ENCODE data around the gene DTNB.
"Not testable (repeated sequence)": the region's sequence is repeated elsewhere in the genome, so short reads cannot be mapped to it uniquely, and the experiment has no call there.

The DTNB gene

GRCh38 chr2:25711675-25712354 is 38.4 kb upstream of the DTNB start:
- TF ChIP-seq, protein P1, sequence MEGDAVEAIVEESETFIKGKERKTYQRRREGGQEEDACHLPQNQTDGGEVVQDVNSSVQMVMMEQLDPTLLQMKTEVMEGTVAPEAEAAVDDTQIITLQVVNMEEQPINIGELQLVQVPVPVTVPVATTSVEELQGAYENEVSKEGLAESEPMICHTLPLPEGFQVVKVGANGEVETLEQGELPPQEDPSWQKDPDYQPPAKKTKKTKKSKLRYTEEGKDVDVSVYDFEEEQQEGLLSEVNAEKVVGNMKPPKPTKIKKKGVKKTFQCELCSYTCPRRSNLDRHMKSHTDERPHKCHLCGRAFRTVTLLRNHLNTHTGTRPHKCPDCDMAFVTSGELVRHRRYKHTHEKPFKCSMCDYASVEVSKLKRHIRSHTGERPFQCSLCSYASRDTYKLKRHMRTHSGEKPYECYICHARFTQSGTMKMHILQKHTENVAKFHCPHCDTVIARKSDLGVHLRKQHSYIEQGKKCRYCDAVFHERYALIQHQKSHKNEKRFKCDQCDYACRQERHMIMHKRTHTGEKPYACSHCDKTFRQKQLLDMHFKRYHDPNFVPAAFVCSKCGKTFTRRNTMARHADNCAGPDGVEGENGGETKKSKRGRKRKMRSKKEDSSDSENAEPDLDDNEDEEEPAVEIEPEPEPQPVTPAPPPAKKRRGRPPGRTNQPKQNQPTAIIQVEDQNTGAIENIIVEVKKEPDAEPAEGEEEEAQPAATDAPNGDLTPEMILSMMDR (IDR thresholded peaks at IDR 0.05; ENCODE audit: low read depth, low read length): no peak
- Histone ChIP-seq H3K9me3 (ENCODE audit: severe bottlenecking) (peaks cover 6% of the 10 kb centered on the region), H3K27me3 (ENCODE audit: insufficient read depth, low read depth, severe bottlenecking) (no peaks in the 10 kb centered on the region), H3K4me3 (ENCODE audit: low read depth, low read length) (peak overlapping the region; percentile 38), H3K27ac (peak overlapping the region; percentile 78), H3K36me3 (no peaks in the 10 kb centered on the region)
- peak; percentile 77 for DNase-seq

GRCh38 chr2:25710750-25711149 is 37.4 kb upstream of the DTNB start:
- peaks cover 6% of the 10 kb centered on the region for H3K9me3 ChIP-seq (ENCODE audit: severe bottlenecking)
- no peak for DNase-seq
- H3K36me3 ChIP-seq: no peaks in the 10 kb centered on the region
- no peak overlapping the region for H3K4me3 ChIP-seq (ENCODE audit: low read depth, low read length)
- H3K27ac ChIP-seq: peak overlapping the region; percentile 78
- no peaks in the 10 kb centered on the region for H3K27me3 ChIP-seq (ENCODE audit: insufficient read depth, low read depth, severe bottlenecking)
- TF ChIP-seq, protein P1 (IDR thresholded peaks at IDR 0.05; ENCODE audit: low read depth, low read length): no peak

GRCh38 chr2:25709349-25709748 is 36.0 kb upstream of the DTNB start:
- H3K27ac ChIP-seq: no peak overlapping the region
- H3K4me3 ChIP-seq (ENCODE audit: low read depth, low read length): no peak overlapping the region
- no peaks in the 10 kb centered on the region for H3K27me3 ChIP-seq (ENCODE audit: insufficient read depth, low read depth, severe bottlenecking)
- TF ChIP-seq, protein P1 (IDR thresholded peaks at IDR 0.05; ENCODE audit: low read depth, low read length): no peak
- H3K36me3 ChIP-seq: no peaks in the 10 kb centered on the region
- peaks cover 10% of the 10 kb centered on the region for H3K9me3 ChIP-seq (ENCODE audit: severe bottlenecking)
- no peak for DNase-seq

DNA sequence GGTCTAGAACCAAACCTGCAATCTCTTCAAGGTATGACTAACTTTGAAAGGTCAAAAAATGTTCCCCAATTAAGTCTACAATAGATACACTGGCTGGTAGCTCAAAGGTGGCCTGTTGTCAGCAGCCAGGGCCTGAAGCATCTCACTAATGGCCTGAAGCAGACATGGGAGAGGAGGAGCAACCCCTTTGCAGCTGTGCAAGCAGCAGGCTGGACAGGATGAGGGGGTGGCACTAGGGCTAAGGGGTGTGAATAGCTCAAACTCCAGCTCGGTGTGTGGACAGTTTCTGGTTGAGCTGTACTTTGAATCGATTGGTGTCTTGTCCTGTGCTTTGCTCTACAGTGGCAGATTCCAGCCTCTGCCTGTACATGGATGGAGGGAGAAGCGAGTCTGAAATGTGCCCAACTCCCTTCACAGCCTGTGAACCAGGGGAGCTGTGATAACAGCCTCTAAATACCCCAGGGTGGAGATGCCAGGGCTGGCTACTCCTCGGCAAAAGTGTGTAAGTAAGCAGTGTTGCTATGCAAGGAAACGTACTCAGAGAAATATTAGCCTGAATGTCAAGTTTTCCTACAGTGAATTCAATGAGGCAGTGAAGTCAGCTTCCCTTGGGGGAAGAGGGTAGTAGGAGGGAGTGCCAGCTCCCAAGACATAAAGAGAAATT is 34.7 kb upstream of the DTNB start:
- H3K27me3 ChIP-seq (ENCODE audit: insufficient read depth, low read depth, severe bottlenecking): no peaks in the 10 kb centered on the region
- H3K36me3 ChIP-seq: no peaks in the 10 kb centered on the region
- H3K27ac ChIP-seq: no peak overlapping the region
- TF ChIP-seq, protein P1 (IDR thresholded peaks at IDR 0.05; ENCODE audit: low read depth, low read length): no peak
- peaks cover 7% of the 10 kb centered on the region for H3K9me3 ChIP-seq (ENCODE audit: severe bottlenecking)
- H3K4me3 ChIP-seq (ENCODE audit: low read depth, low read length): no peak overlapping the region
- DNase-seq: no peak

DNA sequence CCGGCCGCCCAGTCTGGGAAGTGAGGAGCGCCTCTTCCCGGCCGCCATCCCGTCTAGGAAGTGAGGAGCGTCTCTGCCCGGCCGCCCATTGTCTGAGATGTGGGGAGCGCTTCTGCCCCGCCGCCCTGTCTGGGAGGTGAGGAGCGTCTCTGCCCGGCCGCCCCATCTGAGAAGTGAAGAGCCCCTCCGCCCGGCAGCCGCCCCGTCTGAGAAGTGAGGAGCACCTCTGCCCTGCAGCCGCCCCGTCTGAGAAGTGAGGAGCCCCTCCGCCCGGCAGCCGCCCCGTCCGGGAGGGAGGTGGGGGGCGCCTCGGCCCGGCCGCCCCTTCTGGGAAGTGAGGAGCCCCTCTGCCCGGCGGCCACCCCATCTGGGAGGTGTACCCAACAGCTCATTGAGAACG is 32.2 kb upstream of the DTNB start:
- not testable (repeated sequence) for H3K36me3 ChIP-seq; H3K4me3 ChIP-seq (ENCODE audit: low read depth, low read length); H3K27me3 ChIP-seq (ENCODE audit: insufficient read depth, low read depth, severe bottlenecking); H3K9me3 ChIP-seq (ENCODE audit: severe bottlenecking); DNase-seq; H3K27ac ChIP-seq

- H3K27me3 ChIP-seq (ENCODE audit: insufficient read depth, low read depth, severe bottlenecking): no peaks in the 10 kb centered on the region
- no peak overlapping the region for H3K4me3 ChIP-seq (ENCODE audit: low read depth, low read length)
- DNase-seq: peak; percentile 55
- TF ChIP-seq, protein P1 (IDR thresholded peaks at IDR 0.05; ENCODE audit: low read depth, low read length): no peak
- H3K9me3 ChIP-seq (ENCODE audit: severe bottlenecking): peaks cover 4% of the 10 kb centered on the region
- H3K27ac ChIP-seq: peak overlapping the region; percentile 3; the same call in 1 of the 2 replicates
- no peaks in the 10 kb centered on the region for H3K36me3 ChIP-seq
Measured at GRCh38 chr2:25701801-25702200, 28.4 kb upstream of the DTNB start.
